IMR-90 (cell line): ENCODE measurements around the gene TMEM131L. TPM values are rescaled to one million over a fixed set of nuclear protein-coding genes. Genes with fewer than 3 reads are reported as not detected.

ENCODE experiments used
- ATAC-seq: fragments of 200-7000 bp; cut with Tn5 transposase; 2 replicates; pipeline ENCODE4 v1.9.1; 2020; ENCODE audit warnings: low read depth, mild to moderate bottlenecking, moderate library complexity
- BruUV-seq: library from RNA; stranded (reverse); fragments of 400-500 nt; replicated peaks from 2 replicates; lab custom pipeline; 2021; lab: Mats Ljungman, UMichigan
- CTCF ChIA-PET: fragments of 300-600 bp; formaldehyde crosslinking; extraction: SDS; loops from one replicate; lab custom pipeline; 2021; ENCODE audit warnings: antibody characterized with exemption; lab: Yijun Ruan, JAX
- POLR2A ChIA-PET: fragments of 300-600 bp; sonication (Branson Sonifier 250); formaldehyde crosslinking; loops from one replicate; lab custom pipeline; 2022; ENCODE audit warnings: antibody characterized with exemption; ENCODE audit not compliant: unreplicated experiment; lab: Charles Lee
- DNase-seq: peaks from one replicate; pipeline ENCODE4 v3.0.0; 2013
- H2AFZ ChIP-seq: replicated peaks from 2 replicates; pipeline ENCODE3; 2013; ENCODE audit warnings: low read length, mild to moderate bottlenecking; ENCODE audit not compliant: poor library complexity
- H2AK5ac ChIP-seq: 2 replicates; pipeline ENCODE4 v1.6.1; 2013; ENCODE audit warnings: low read depth, low read length, inconsistent platforms
- H2AK9ac ChIP-seq: replicated peaks from 2 replicates; pipeline ENCODE3; 2013; ENCODE audit warnings: mild to moderate bottlenecking, low read depth, low read length, moderate library complexity; ENCODE audit not compliant: poor library complexity
- H2BK120ac ChIP-seq: 2 replicates; pipeline ENCODE4 v1.6.1; 2013; ENCODE audit warnings: low read depth, low read length, inconsistent platforms
- H2BK15ac ChIP-seq: 3 replicates; pipeline ENCODE4 v1.6.1; 2013; ENCODE audit warnings: low read depth, low read length, inconsistent platforms
- H2BK20ac ChIP-seq: 2 replicates; pipeline ENCODE4 v1.6.1; 2013; ENCODE audit warnings: low read depth, mild to moderate bottlenecking, inconsistent platforms, low read length, moderate library complexity
- H2BK5ac ChIP-seq: 2 replicates; pipeline ENCODE4 v1.6.1; 2013; ENCODE audit warnings: mild to moderate bottlenecking, low read depth, low read length, inconsistent platforms; ENCODE audit not compliant: poor library complexity, severe bottlenecking
- H3K14ac ChIP-seq: replicated peaks from 2 replicates; pipeline ENCODE4 v1.6.1; 2013; ENCODE audit warnings: low read depth, low read length, inconsistent platforms
- H3K18ac ChIP-seq: 2 replicates; pipeline ENCODE4 v1.6.1; 2013; ENCODE audit warnings: low read depth, low read length, control low read depth
- H3K23ac ChIP-seq: 2 replicates; pipeline ENCODE4 v1.6.1; 2013; ENCODE audit warnings: low read depth, low read length, inconsistent platforms
- H3K27ac ChIP-seq: 2 replicates; pipeline ENCODE4 v1.5.1; 2013; ENCODE audit warnings: mild to moderate bottlenecking, control low read depth, low read length; ENCODE audit not compliant: insufficient read depth
- H3K27me3 ChIP-seq: 2 replicates; pipeline ENCODE4 v1.6.1; 2013; ENCODE audit warnings: low read length; ENCODE audit not compliant: control insufficient read depth, insufficient read depth
- H3K36me3 ChIP-seq: 2 replicates; pipeline ENCODE4 v1.6.1; 2013; ENCODE audit warnings: low read length, mixed read lengths; ENCODE audit not compliant: control insufficient read depth, insufficient read depth
- H3K4ac ChIP-seq: 2 replicates; pipeline ENCODE4 v1.6.1; 2013; ENCODE audit warnings: low read depth, low read length, inconsistent platforms
- H3K4me1 ChIP-seq: 2 replicates; pipeline ENCODE4 v1.6.1; 2013; ENCODE audit warnings: low read length, mixed read lengths; ENCODE audit not compliant: control insufficient read depth, insufficient read depth
- H3K4me2 ChIP-seq: 2 replicates; pipeline ENCODE4 v1.6.1; 2013; ENCODE audit warnings: low read depth, mild to moderate bottlenecking, control low read depth, low read length, moderate library complexity
- H3K4me3 ChIP-seq: 2 replicates; pipeline ENCODE4 v1.5.1; 2013; ENCODE audit warnings: low read depth, mild to moderate bottlenecking, control low read depth, low read length, moderate library complexity; ENCODE audit not compliant: insufficient read depth
- H3K56ac ChIP-seq: 2 replicates; pipeline ENCODE4 v1.6.1; 2013; ENCODE audit warnings: low read length, inconsistent platforms; ENCODE audit not compliant: insufficient read depth; ENCODE audit errors: extremely low read depth
- H3K79me1 ChIP-seq, 2 experiments: 2 replicates each; pipeline ENCODE4 v1.6.1; 2013; ENCODE audit warnings: low read length in 2 of 2, inconsistent platforms in 1 of 2, low read depth in 1 of 2
- H3K9ac ChIP-seq: 2 replicates; pipeline ENCODE4 v1.6.1; 2013; ENCODE audit warnings: low read depth, low read length, control low read depth
- H3K9me1 ChIP-seq: 2 replicates; pipeline ENCODE4 v1.6.1; 2013; ENCODE audit warnings: low read length, inconsistent platforms; ENCODE audit not compliant: insufficient read depth
- H3K9me3 ChIP-seq: 2 replicates; pipeline ENCODE4 v1.6.1; 2013; ENCODE audit warnings: low read length; ENCODE audit not compliant: control insufficient read depth, insufficient read depth
- H4K20me1 ChIP-seq: 2 replicates; pipeline ENCODE4 v1.6.1; 2013; ENCODE audit warnings: low read length, inconsistent platforms; ENCODE audit not compliant: insufficient read depth
- H4K5ac ChIP-seq: 2 replicates; pipeline ENCODE4 v1.6.1; 2013; ENCODE audit warnings: mild to moderate bottlenecking, low read depth, low read length, control low read depth
- H4K8ac ChIP-seq, 2 experiments: 2 replicates each; pipeline ENCODE4 v1.6.1; 2013; ENCODE audit warnings: low read depth in 2 of 2, low read length in 2 of 2, control low read depth in 1 of 2, inconsistent platforms in 1 of 2
- H4K91ac ChIP-seq: 2 replicates; pipeline ENCODE4 v1.6.1; 2013; ENCODE audit warnings: low read depth, low read length, inconsistent platforms; ENCODE audit not compliant: insufficient read depth
- BHLHE40 ChIP-seq: fragments of 150-350 bp; IDR thresholded peaks from 2 replicates; pipeline ENCODE4 v1.6.1; 2016; ENCODE audit warnings: mild to moderate bottlenecking, low read depth, low read length
- CEBPB ChIP-seq: IDR thresholded peaks from 2 replicates; pipeline ENCODE4 v1.6.1; 2012; ENCODE audit warnings: low read depth, low read length, improper control_type of control experiment
- CHD1 ChIP-seq: IDR thresholded peaks from 2 replicates; pipeline ENCODE4 v1.6.1; 2012; ENCODE audit warnings: low read depth, low read length, improper control_type of control experiment
- MAZ ChIP-seq: IDR thresholded peaks from 2 replicates; pipeline ENCODE4 v1.6.1; 2012; ENCODE audit warnings: low read depth, mild to moderate bottlenecking, low read length, improper control_type of control experiment, moderate library complexity, borderline replicate concordance
- MXI1 ChIP-seq: IDR thresholded peaks from 2 replicates; pipeline ENCODE4 v1.6.1; 2012; ENCODE audit warnings: low read depth, mild to moderate bottlenecking, low read length, moderate library complexity, borderline replicate concordance
- NFE2L2 ChIP-seq: fragments of 150-350 bp; IDR thresholded peaks from 2 replicates; pipeline ENCODE4 v1.6.1; 2016; ENCODE audit warnings: low read depth, mild to moderate bottlenecking, low read length
- POLR2A ChIP-seq: IDR thresholded peaks from 2 replicates; pipeline ENCODE4 v1.6.1; 2012; ENCODE audit warnings: mild to moderate bottlenecking, low read depth, low read length
- RAD21 ChIP-seq: IDR thresholded peaks from 2 replicates; pipeline ENCODE4 v1.6.1; 2012; ENCODE audit warnings: low read length, improper control_type of control experiment
- RCOR1 ChIP-seq: IDR thresholded peaks from 2 replicates; pipeline ENCODE4 v1.6.1; 2012; ENCODE audit warnings: mild to moderate bottlenecking, low read length, improper control_type of control experiment; ENCODE audit not compliant: insufficient replicate concordance
- RFX5 ChIP-seq: IDR thresholded peaks from 2 replicates; pipeline ENCODE4 v1.8.0; 2012; ENCODE audit warnings: low read depth, mild to moderate bottlenecking, low read length, moderate library complexity
- SMC3 ChIP-seq: fragments of 150-350 bp; IDR thresholded peaks from 2 replicates; pipeline ENCODE4 v1.6.1; 2016; ENCODE audit warnings: low read depth, mild to moderate bottlenecking, antibody characterized with exemption, low read length, moderate library complexity
- WGBS, 2 experiments: methylation state at CpG; one replicate each; pipeline versions ENCODE4 v1.1.5 to v1.1.7; 2013; ENCODE audit warnings: missing lambda C conversion rate in 2 of 2; ENCODE audit not compliant: insufficient read length in 1 of 2; ENCODE audit errors: extremely low coverage in 2 of 2; 5-methylcytosine and 5-hydroxymethylcytosine counted together
- dilution Hi-C: fragments of 300-500 bp; cut with HindIII; formaldehyde crosslinking; loops from one replicate; pipeline ENCODE4 v1.14.3; 2018; ENCODE audit warnings: low sequenced_read_pairs; ENCODE audit not compliant: unreplicated experiment
- in situ Hi-C: fragments of 300-500 bp; cut with MboI; formaldehyde crosslinking; loops from 3 replicates; pipeline ENCODE4 v1.14.3; 2019; ENCODE audit warnings: low sequenced_read_pairs, inconsistent platforms, mixed read lengths
- intact Hi-C: fragments of 100-400 bp; cut with micrococcal nuclease; formaldehyde crosslinking; loops from 2 replicates; pipeline ENCODE4 v1.10.0; 2022
- polyA plus RNA-seq, 3 experiments: library from polyadenylated mRNA; depleted of rRNA; stranded (reverse); fragments of >200 nt; gene quantifications; 2 replicates each; pipeline ENCODE4 v1.2.3, GENCODE V29; 2012; ENCODE audit warnings: low replicate concordance in 1 of 3
- total RNA-seq: library from RNA; depleted of rRNA; stranded (reverse); fragments of >200 nt; gene quantifications from 2 replicates; pipeline ENCODE4 v1.2.3, GENCODE V29; 2012
- TF ChIP-seq, protein P1 (sequence below): fragments of 150-350 bp; IDR thresholded peaks from 2 replicates; pipeline ENCODE4 v1.6.1; 2016; ENCODE audit warnings: low read depth, mild to moderate bottlenecking, low read length, moderate library complexity, borderline replicate concordance

The TMEM131L gene
- total and polyA plus RNA-seq, 2 of the 4 experiments (the other 2 are of a cell fraction) = 8.4 to 23.8 TPM

- H3K56ac ChIP-seq = no peak overlapping the region
- in situ Hi-C loops = no loop called here
- ATAC-seq (no peak), DNase-seq (no peak)
- no peaks in the 10 kb centered on the region for H3K4me1 ChIP-seq
- H3K9me3 ChIP-seq = no peaks in the 10 kb centered on the region
- no peak overlapping the region for H2AK5ac ChIP-seq
- no peaks in the 10 kb centered on the region for H3K79me1 ChIP-seq
- no peak overlapping the region for H2AFZ ChIP-seq
- no peak overlapping the region for H4K8ac ChIP-seq
- dilution Hi-C loops = no loop called here
- H3K9me1 ChIP-seq = no peaks in the 10 kb centered on the region
- no peak overlapping the region for H2AK9ac ChIP-seq
- no peak overlapping the region for H2BK5ac ChIP-seq
- H4K5ac ChIP-seq = no peak overlapping the region
- H3K9ac ChIP-seq = no peak overlapping the region
- H3K14ac ChIP-seq = no peak overlapping the region
- no TSS peak for BruUV-seq
- H2BK20ac ChIP-seq = no peak overlapping the region
- H4K20me1 ChIP-seq = no peaks in the 10 kb centered on the region
- no peak overlapping the region for H3K18ac ChIP-seq
- no peak overlapping the region for H2BK120ac ChIP-seq
- WGBS, 2 experiments = no CpG with 5 or more reads among the region's 3 CpGs
- H3K23ac ChIP-seq = no peak overlapping the region
- ChIA-PET CTCF (no interaction called here), POLR2A (no interaction called here)
- no peak overlapping the region for H3K4me2 ChIP-seq
- peaks cover 21% of the 10 kb centered on the region for H3K36me3 ChIP-seq
- H2BK15ac ChIP-seq = no peak overlapping the region
- H3K27ac ChIP-seq = no peak overlapping the region
- TF ChIP-seq NFE2L2 (no peak), CHD1 (no peak), RCOR1 (no peak), POLR2A (no peak), MAZ (no peak), RFX5 (no peak), RAD21 (no peak), CEBPB (no peak), SMC3 (no peak), MXI1 (no peak), BHLHE40 (no peak)
- TF ChIP-seq, protein P1, sequence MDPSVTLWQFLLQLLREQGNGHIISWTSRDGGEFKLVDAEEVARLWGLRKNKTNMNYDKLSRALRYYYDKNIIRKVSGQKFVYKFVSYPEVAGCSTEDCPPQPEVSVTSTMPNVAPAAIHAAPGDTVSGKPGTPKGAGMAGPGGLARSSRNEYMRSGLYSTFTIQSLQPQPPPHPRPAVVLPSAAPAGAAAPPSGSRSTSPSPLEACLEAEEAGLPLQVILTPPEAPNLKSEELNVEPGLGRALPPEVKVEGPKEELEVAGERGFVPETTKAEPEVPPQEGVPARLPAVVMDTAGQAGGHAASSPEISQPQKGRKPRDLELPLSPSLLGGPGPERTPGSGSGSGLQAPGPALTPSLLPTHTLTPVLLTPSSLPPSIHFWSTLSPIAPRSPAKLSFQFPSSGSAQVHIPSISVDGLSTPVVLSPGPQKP = no peak
- no peak overlapping the region for H3K4me3 ChIP-seq
- no peaks in the 10 kb centered on the region for H3K27me3 ChIP-seq
- H4K91ac ChIP-seq = no peak overlapping the region
- no peak overlapping the region for H3K4ac ChIP-seq
- intact Hi-C loops = no loop called here
These were observed 136.6 kb downstream of the TMEM131L start for GRCh38 chr4:153602758-153603157.
